Aorta (tissue), 5 donors: ENCODE results near the gene VSIG10L. TPM values are rescaled to one million over a fixed set of nuclear protein-coding genes. Genes with fewer than 3 reads are reported as not detected.

ENCODE experiments used
- ATAC-seq: fragments of 200-7000 bp; cut with Tn5 transposase; one replicate; pipeline ENCODE4 v1.9.1; 2022; ENCODE audit warnings: moderate library complexity; ENCODE audit not compliant: low FRiP score
- DNase-seq, 2 donors: peaks; one replicate each; pipeline ENCODE4 v3.0.0-alpha.2; 2020
- H3K27ac ChIP-seq, 2 donors: one replicate each; pipeline ENCODE4 v1.5.1; 2013; ENCODE audit warnings: low read length in 2 of 2, mild to moderate bottlenecking in 2 of 2, moderate library complexity in 2 of 2, control low read depth in 1 of 2, inconsistent platforms in 1 of 2, low read depth in 1 of 2
- H3K27me3 ChIP-seq, 2 donors: one replicate each; pipeline ENCODE4 v1.6.1; 2013; ENCODE audit warnings: control low read depth in 1 of 2, low read length in 1 of 2, mild to moderate bottlenecking in 1 of 2, moderate library complexity in 1 of 2; ENCODE audit not compliant: insufficient read depth in 2 of 2, control insufficient read depth in 1 of 2
- H3K36me3 ChIP-seq, 2 donors: one replicate each; pipeline ENCODE4 v1.6.1; 2013; ENCODE audit warnings: control low read depth in 1 of 2, low read length in 1 of 2, mild to moderate bottlenecking in 1 of 2; ENCODE audit not compliant: insufficient read depth in 2 of 2, control insufficient read depth in 1 of 2
- H3K4me1 ChIP-seq, 2 donors: one replicate each; pipeline ENCODE4 v1.6.1; 2013; ENCODE audit warnings: low read length in 2 of 2, control low read depth in 1 of 2, mild to moderate bottlenecking in 1 of 2, moderate library complexity in 1 of 2; ENCODE audit not compliant: insufficient read depth in 2 of 2, control insufficient read depth in 1 of 2
- H3K4me3 ChIP-seq, 2 donors: one replicate each; pipeline ENCODE4 v1.5.1; 2013; ENCODE audit warnings: low read length in 2 of 2, control low read depth in 1 of 2, mild to moderate bottlenecking in 1 of 2
- H3K9me3 ChIP-seq: one replicate; pipeline ENCODE4 v1.6.1; 2013; ENCODE audit warnings: mild to moderate bottlenecking, low read length; ENCODE audit not compliant: control insufficient read depth
- WGBS, 2 donors: extraction: QIAGEN DNeasy Blood & Tissue Kit; methylation state at CpG; one replicate each; pipeline ENCODE4 v1.1.7; 2013; 5-methylcytosine and 5-hydroxymethylcytosine counted together
- intact Hi-C, 2 donors: fragments of 100-400 bp; cut with DNase I; formaldehyde crosslinking; loops; one replicate each; pipeline versions ENCODE4 v1.14.2 to v1.15.0; 2022
- long read RNA-seq, 2 donors: library from polyadenylated mRNA; unstranded; transcript quantifications; one replicate each; pipeline ENCODE4 v2.0.0, GENCODE V29; 2020 to 2021
- polyA plus RNA-seq, 2 donors: library from polyadenylated mRNA; stranded (reverse); fragments of 200-250 nt; gene quantifications; one replicate each; pipeline ENCODE4 v1.2.3, GENCODE V29; 2013
- total RNA-seq, 2 donors: library from RNA; stranded (reverse); fragmentation: NEBNext Ultra II Directional; extraction: Animal tissue kit (Norgen Biotek cat#: 25700); gene quantifications; one replicate each; pipeline ENCODE4 v1.2.1, GENCODE V29; 2021
- donor health status: healthy with polysubstance abuse.
- donor health status: Bipolar disorder and iron deficiency.
- donor health status: DM: no; HTN: no; CAD: no.
- donor health status: DM: no; HTN: no; CAD: no.
- donor health status: DM: yes; HTN: yes; CAD: no.

The VSIG10L gene
- 1 to 10 TPM; 1.7 to 2.0 TPM for total RNA-seq
- polyA plus RNA-seq, result 1 to 10 TPM in 1 of 2 donors, under 1 TPM in 1; 0.25 to 7.2 TPM
- long read RNA-seq, donor 1, partial matches to known transcripts, result 3 of 3 reads
- long read RNA-seq, donor 1, other reads (novel, unspliced or antisense), result 0 of 3 reads
- long read RNA-seq, donor 2, partial matches to known transcripts, result 1 of 1 reads
- long read RNA-seq, donor 2, other reads (novel, unspliced or antisense), result 0 of 1 reads

- Histone ChIP-seq H3K9me3 (no peaks in the 10 kb centered on the region), H3K27ac (peak within 1 kb of the TSS in 1 of 2 donors; percentile 9), H3K27me3 (no peaks in the 10 kb centered on the region), H3K36me3 (peaks cover 0 to 3% of the 10 kb centered on the region in 2 donors), H3K4me1 (no peaks in the 10 kb centered on the region), H3K4me3 (no peak within 1 kb of the TSS)
- 47 to 54% methylated on average over 3 of the region's 3 CpGs for WGBS, 2 donors
- intact Hi-C loops, result loop anchor here in 1 of 2 donors (2.0 kb wide), 1 partner anchor 21 kb away; no protein-coding TSS in a partner anchor
- ATAC-seq (no peak), DNase-seq (no peak)
These were observed at the start of gene VSIG10L for GRCh38 chr19:51341976-51342580. TSS of gene VSIG10L (minus strand) at chr19:51342139. CDS start at chr19:51342124, 15 bp downstream.

- H3K36me3 ChIP-seq, result no peaks in the 10 kb centered on the region
- intact Hi-C loops, result loop anchor here (5.0 to 10.0 kb wide), 2 partner anchors 54 to 204 kb away; no protein-coding TSS in a partner anchor
- H3K4me1 ChIP-seq, result no peaks in the 10 kb centered on the region
- no peaks in the 10 kb centered on the region for H3K27me3 ChIP-seq
- no peak overlapping the region for H3K27ac ChIP-seq
- WGBS, 2 donors, result 61 to 62% methylated on average over 8 of the region's 8 CpGs
- no peak overlapping the region for H3K4me3 ChIP-seq
- ATAC-seq, result no peak
- no peak for DNase-seq
- no peaks in the 10 kb centered on the region for H3K9me3 ChIP-seq
These were observed 49.2 kb upstream of the VSIG10L start for GRCh38 chr19:51391073-51391611.

GRCh38 chr19:51389143-51389542, 47.2 kb upstream of the VSIG10L start:
- intact Hi-C loops, result no loop called here

GRCh38 chr19:51387924-51388389, 46.0 kb upstream of the VSIG10L start, which contains the start of gene LIM2:
TSS of gene LIM2 (minus strand) at chr19:51387974. CDS start at chr19:51387443, 531 bp downstream.
- ATAC-seq (no peak), DNase-seq (no peak)
- Histone ChIP-seq H3K36me3 (no peaks in the 10 kb centered on the region), H3K27me3 (no peaks in the 10 kb centered on the region), H3K4me3 (no peak within 1 kb of the TSS), H3K9me3 (no peaks in the 10 kb centered on the region), H3K4me1 (no peaks in the 10 kb centered on the region), H3K27ac (no peak within 1 kb of the TSS)
- WGBS, 2 donors, result 75 to 81% methylated on average over 15 of the region's 15 CpGs
- intact Hi-C loops, result no loop called here

More at GRCh38 chr19:51389143-51389542, 47.2 kb upstream of the VSIG10L start:
- WGBS, 2 donors, result 66 to 77% methylated on average over 11 to 14 of the region's 14 CpGs
- no peaks in the 10 kb centered on the region for H3K27me3 ChIP-seq
- no peaks in the 10 kb centered on the region for H3K9me3 ChIP-seq
- H3K4me3 ChIP-seq, result no peak overlapping the region
- no peak for ATAC-seq
- no peaks in the 10 kb centered on the region for H3K36me3 ChIP-seq
- DNase-seq, result no peak
- H3K27ac ChIP-seq, result no peak overlapping the region
- no peaks in the 10 kb centered on the region for H3K4me1 ChIP-seq

GRCh38 chr19:51386882-51387520, 45.1 kb upstream of the VSIG10L start:
- 88 to 89% methylated on average over 14 of the region's 14 CpGs for whole genome bisulfite sequencing, 2 donors
- DNase-seq, result no peak

GRCh38 chr19:51382004-51382403, 40.1 kb upstream of the VSIG10L start:
- 92 to 94% methylated on average over 4 of the region's 4 CpGs for WGBS, 2 donors
- Histone ChIP-seq H3K36me3 (no peaks in the 10 kb centered on the region), H3K27ac (no peak overlapping the region), H3K4me3 (no peak overlapping the region), H3K27me3 (no peaks in the 10 kb centered on the region), H3K4me1 (no peaks in the 10 kb centered on the region), H3K9me3 (peaks cover 2% of the 10 kb centered on the region)
- ATAC-seq (no peak), DNase-seq (no peak)
- intact Hi-C loops, result no loop called here

More at GRCh38 chr19:51386882-51387520, 45.1 kb upstream of the VSIG10L start:
- Histone ChIP-seq H3K27me3 (no peaks in the 10 kb centered on the region), H3K27ac (no peak overlapping the region), H3K9me3 (no peaks in the 10 kb centered on the region), H3K4me3 (no peak overlapping the region), H3K4me1 (no peaks in the 10 kb centered on the region), H3K36me3 (no peaks in the 10 kb centered on the region)
- ATAC-seq, result no peak
- intact Hi-C loops, result no loop called here

GRCh38 chr19:51380379-51380778, 38.4 kb upstream of the VSIG10L start:
- Histone ChIP-seq H3K4me3 (no peak overlapping the region), H3K4me1 (no peaks in the 10 kb centered on the region), H3K27me3 (no peaks in the 10 kb centered on the region), H3K9me3 (peaks cover 2% of the 10 kb centered on the region), H3K27ac (no peak overlapping the region), H3K36me3 (no peaks in the 10 kb centered on the region)
- intact Hi-C loops, result no loop called here
- DNase-seq (peak in 1 of 2 donors; percentile 61), ATAC-seq (no peak)
- 89 to 94% methylated on average over 9 of the region's 9 CpGs for WGBS, 2 donors

- DNase-seq, result peak in 1 of 2 donors; percentile 9
- H3K4me3 ChIP-seq, result no peak overlapping the region
- peaks cover 2% of the 10 kb centered on the region for H3K9me3 ChIP-seq
- intact Hi-C loops, result no loop called here
- WGBS, 2 donors, result 89 to 91% methylated on average over 2 of the region's 2 CpGs
- H3K36me3 ChIP-seq, result no peaks in the 10 kb centered on the region
- no peak for ATAC-seq
- no peaks in the 10 kb centered on the region for H3K4me1 ChIP-seq
- H3K27ac ChIP-seq, result no peak overlapping the region
- no peaks in the 10 kb centered on the region for H3K27me3 ChIP-seq
These were observed 35.5 kb upstream of the VSIG10L start for GRCh38 chr19:51377422-51377821.
